ENCODE data around the gene RSF1.

The RSF1 gene

GRCh38 chr11:77758331-77758730 is 62.2 kb downstream of the RSF1 start:
- no peak for DNase-seq (ENCODE audit: low read depth, low spot score)

GRCh38 chr11:77753230-77753629 is 67.3 kb downstream of the RSF1 start:
- DNase-seq (ENCODE audit: low read depth, low spot score) = no peak
- H3K4me3 ChIP-seq (ENCODE audit: low read length) = no peak overlapping the region

More at GRCh38 chr11:77758331-77758730, 62.2 kb downstream of the RSF1 start:
- no peak overlapping the region for H3K4me3 ChIP-seq (ENCODE audit: low read length)

- H3K4me3 ChIP-seq (ENCODE audit: low read length) = no peak overlapping the region
Observed at GRCh38 chr11:77752516-77752915, 68.0 kb downstream of the RSF1 start.

GRCh38 chr11:77750394-77751156 is 69.9 kb downstream of the RSF1 start:
- no peak for DNase-seq (ENCODE audit: low read depth, low spot score)
- H3K4me3 ChIP-seq (ENCODE audit: low read length) = no peak overlapping the region

More at GRCh38 chr11:77752516-77752915, 68.0 kb downstream of the RSF1 start:
- no peak for DNase-seq (ENCODE audit: low read depth, low spot score)

GRCh38 chr11:77749232-77749631 is 71.3 kb downstream of the RSF1 start:
- H3K4me3 ChIP-seq (ENCODE audit: low read length) = no peak overlapping the region
- no peak for DNase-seq (ENCODE audit: low read depth, low spot score)

- no peak for DNase-seq (ENCODE audit: low read depth, low spot score)
- no peak overlapping the region for H3K4me3 ChIP-seq (ENCODE audit: low read length)
Observed at GRCh38 chr11:77748266-77748665, 72.3 kb downstream of the RSF1 start.

- DNase-seq (ENCODE audit: low read depth, low spot score) = no peak
Observed at GRCh38 chr11:77747381-77747969, 73.0 kb downstream of the RSF1 start.

GRCh38 chr11:77736473-77736872 is 84.0 kb downstream of the RSF1 start:
- DNase-seq (ENCODE audit: low read depth, low spot score) = no peak
- no peak overlapping the region for H3K4me3 ChIP-seq (ENCODE audit: low read length)

More at GRCh38 chr11:77747381-77747969, 73.0 kb downstream of the RSF1 start:
- no peak overlapping the region for H3K4me3 ChIP-seq (ENCODE audit: low read length)

- H3K4me3 ChIP-seq (ENCODE audit: low read length) = no peak overlapping the region
- no peak for DNase-seq (ENCODE audit: low read depth, low spot score)
Observed at GRCh38 chr11:77734890-77735289, 85.6 kb downstream of the RSF1 start.

- no peak overlapping the region for H3K4me3 ChIP-seq (ENCODE audit: low read length)
- no peak for DNase-seq (ENCODE audit: low read depth, low spot score)
Observed at GRCh38 chr11:77732143-77732542, 88.4 kb downstream of the RSF1 start.

GRCh38 chr11:77730789-77731188 is 89.7 kb downstream of the RSF1 start:
- H3K4me3 ChIP-seq (ENCODE audit: low read length) = no peak overlapping the region
- no peak for DNase-seq (ENCODE audit: low read depth, low spot score)

GRCh38 chr11:77729063-77729462 is 91.5 kb downstream of the RSF1 start:
- DNase-seq (ENCODE audit: low read depth, low spot score) = no peak
- no peak overlapping the region for H3K4me3 ChIP-seq (ENCODE audit: low read length)

- no peak overlapping the region for H3K4me3 ChIP-seq (ENCODE audit: low read length)
Observed at GRCh38 chr11:77728203-77728786, 92.2 kb downstream of the RSF1 start.

GRCh38 chr11:77726524-77726923 is 94.0 kb downstream of the RSF1 start:
- no peak overlapping the region for H3K4me3 ChIP-seq (ENCODE audit: low read length)
- DNase-seq (ENCODE audit: low read depth, low spot score) = no peak

More at GRCh38 chr11:77728203-77728786, 92.2 kb downstream of the RSF1 start:
- no peak for DNase-seq (ENCODE audit: low read depth, low spot score)

- no peak overlapping the region for H3K4me3 ChIP-seq (ENCODE audit: low read length)
- no peak for DNase-seq (ENCODE audit: low read depth, low spot score)
Observed at GRCh38 chr11:77725433-77725832, 95.1 kb downstream of the RSF1 start.

- DNase-seq (ENCODE audit: low read depth, low spot score) = no peak
- no peak overlapping the region for H3K4me3 ChIP-seq (ENCODE audit: low read length)
Observed at GRCh38 chr11:77724636-77725035, 95.9 kb downstream of the RSF1 start.

GRCh38 chr11:77723024-77723423 is 97.5 kb downstream of the RSF1 start:
- DNase-seq (ENCODE audit: low read depth, low spot score) = no peak
- H3K4me3 ChIP-seq (ENCODE audit: low read length) = no peak overlapping the region

GRCh38 chr11:77710358-77710757 is 110.2 kb downstream of the RSF1 start:
- H3K4me3 ChIP-seq (ENCODE audit: low read length) = no peak overlapping the region
- no peak for DNase-seq (ENCODE audit: low read depth, low spot score)

- DNase-seq (ENCODE audit: low read depth, low spot score) = no peak
- H3K4me3 ChIP-seq (ENCODE audit: low read length) = no peak overlapping the region
Observed at GRCh38 chr11:77705876-77706579, 114.5 kb downstream of the RSF1 start.

Measured in Jurkat, Clone E6-1 (cell line).